ENCODE data around the gene MRM1.

Gene MRM1

GRCh38 chr17:36645422-36645821 is 44.0 kb downstream of the MRM1 start:
- ATAC-seq = no peak
- TF ChIP-seq PATZ1 (CRISPR knock-in tag; IDR thresholded peaks at IDR 0.05; ENCODE audit: borderline replicate concordance) (no peak), ISL1 (CRISPR knock-in tag; IDR thresholded peaks at IDR 0.05) (no peak), ZNF565 (CRISPR knock-in tag; conservative IDR thresholded peaks at IDR 0.05; ENCODE audit: low read depth) (no peak), ZC3H10 (CRISPR knock-in tag; IDR thresholded peaks at IDR 0.05) (no peak), ESRRG (CRISPR knock-in tag; IDR thresholded peaks at IDR 0.05) (no peak), SNAI2 (CRISPR knock-in tag; IDR thresholded peaks at IDR 0.05) (no peak), POU6F1 (CRISPR knock-in tag; IDR thresholded peaks at IDR 0.05; ENCODE audit: borderline replicate concordance, low read depth) (no peak)

GRCh38 chr17:36647636-36648035 is 46.3 kb downstream of the MRM1 start:
- no peak for TF ChIP-seq TCF4 (CRISPR knock-in tag; IDR thresholded peaks at IDR 0.05; ENCODE audit: borderline replicate concordance)
- TF ChIP-seq OSR1 (CRISPR knock-in tag; IDR thresholded peaks at IDR 0.05) = no peak
- no peak for TF ChIP-seq ZFP30 (CRISPR knock-in tag; IDR thresholded peaks at IDR 0.05)
- no peak for TF ChIP-seq BACH2 (CRISPR knock-in tag; IDR thresholded peaks at IDR 0.05; ENCODE audit: borderline replicate concordance)
- TF ChIP-seq CSRNP3 (CRISPR knock-in tag; IDR thresholded peaks at IDR 0.05) = no peak
- TF ChIP-seq ZNF565 (CRISPR knock-in tag; conservative IDR thresholded peaks at IDR 0.05; ENCODE audit: low read depth) = no peak
- TF ChIP-seq CREB5 (CRISPR knock-in tag; IDR thresholded peaks at IDR 0.05; ENCODE audit: low read depth) = no peak
- no peak for TF ChIP-seq PPARA (CRISPR knock-in tag; IDR thresholded peaks at IDR 0.05; ENCODE audit: borderline replicate concordance)
- no peak for TF ChIP-seq CSDC2 (CRISPR knock-in tag; IDR thresholded peaks at IDR 0.05)
- TF ChIP-seq ZC3H10 (CRISPR knock-in tag; IDR thresholded peaks at IDR 0.05) = no peak
- TF ChIP-seq PATZ1 (CRISPR knock-in tag; IDR thresholded peaks at IDR 0.05; ENCODE audit: borderline replicate concordance) = no peak
- TF ChIP-seq TSHZ2 (CRISPR knock-in tag; IDR thresholded peaks at IDR 0.05) = no peak
- no peak for TF ChIP-seq ISL1 (CRISPR knock-in tag; IDR thresholded peaks at IDR 0.05)
- no peak for TF ChIP-seq ZFP3 (CRISPR knock-in tag; IDR thresholded peaks at IDR 0.05)
- TF ChIP-seq GLIS3 (CRISPR knock-in tag; IDR thresholded peaks at IDR 0.05) = no peak
- no peak for TF ChIP-seq ZNF8 (CRISPR knock-in tag; IDR thresholded peaks at IDR 0.05)
- no peak for TF ChIP-seq TOX (CRISPR knock-in tag; IDR thresholded peaks at IDR 0.05; ENCODE audit: borderline replicate concordance)
- no peak for TF ChIP-seq RARB (CRISPR knock-in tag; IDR thresholded peaks at IDR 0.05)
- no peak for ATAC-seq
